PFSK-1 (cell line): ENCODE results near the gene CLTCL1.

ENCODE experiments used
- FOXP2 ChIP-seq: optimal IDR thresholded peaks from 2 replicates; pipeline ENCODE3; 2011; ENCODE audit warnings: borderline replicate concordance, control low read depth, inconsistent platforms; ENCODE audit not compliant: insufficient read depth; ENCODE audit errors: extremely low read length, extremely low read depth
- POLR2AphosphoS5 ChIP-seq: IDR thresholded peaks from 2 replicates; pipeline ENCODE4 v1.6.1; 2012; ENCODE audit warnings: low read depth, mild to moderate bottlenecking, control low read depth, low read length, moderate library complexity
- REST ChIP-seq, 2 experiments: IDR thresholded peaks; 2 replicates each; pipeline versions ENCODE4 v1.6.1 to v1.8.0; 2011 to 2012; ENCODE audit warnings: low read depth in 2 of 2, low read length in 2 of 2, control low read depth in 1 of 2, inconsistent platforms in 1 of 2, mild to moderate bottlenecking in 1 of 2, moderate library complexity in 1 of 2; ENCODE audit not compliant: insufficient read depth in 1 of 2
- SIN3A ChIP-seq: IDR thresholded peaks from 2 replicates; pipeline ENCODE4 v1.6.1; 2012; ENCODE audit warnings: mild to moderate bottlenecking, low read length, moderate library complexity, borderline replicate concordance; ENCODE audit not compliant: insufficient read depth
- TAF1 ChIP-seq: IDR thresholded peaks from 2 replicates; pipeline ENCODE4 v1.6.1; 2012; ENCODE audit warnings: low read length, control low read depth, borderline replicate concordance; ENCODE audit not compliant: insufficient read depth

The CLTCL1 gene

GRCh38 chr22:19295733-19296132, 4.2 kb upstream of the CLTCL1 start:
- no peak for TF ChIP-seq REST (IDR thresholded peaks at IDR 0.05; ENCODE audit: insufficient read depth in 1 of 2, low read depth in 2 of 2, low read length in 2 of 2)
- TF ChIP-seq POLR2AphosphoS5 = no peak
- no peak for TF ChIP-seq FOXP2

DNA sequence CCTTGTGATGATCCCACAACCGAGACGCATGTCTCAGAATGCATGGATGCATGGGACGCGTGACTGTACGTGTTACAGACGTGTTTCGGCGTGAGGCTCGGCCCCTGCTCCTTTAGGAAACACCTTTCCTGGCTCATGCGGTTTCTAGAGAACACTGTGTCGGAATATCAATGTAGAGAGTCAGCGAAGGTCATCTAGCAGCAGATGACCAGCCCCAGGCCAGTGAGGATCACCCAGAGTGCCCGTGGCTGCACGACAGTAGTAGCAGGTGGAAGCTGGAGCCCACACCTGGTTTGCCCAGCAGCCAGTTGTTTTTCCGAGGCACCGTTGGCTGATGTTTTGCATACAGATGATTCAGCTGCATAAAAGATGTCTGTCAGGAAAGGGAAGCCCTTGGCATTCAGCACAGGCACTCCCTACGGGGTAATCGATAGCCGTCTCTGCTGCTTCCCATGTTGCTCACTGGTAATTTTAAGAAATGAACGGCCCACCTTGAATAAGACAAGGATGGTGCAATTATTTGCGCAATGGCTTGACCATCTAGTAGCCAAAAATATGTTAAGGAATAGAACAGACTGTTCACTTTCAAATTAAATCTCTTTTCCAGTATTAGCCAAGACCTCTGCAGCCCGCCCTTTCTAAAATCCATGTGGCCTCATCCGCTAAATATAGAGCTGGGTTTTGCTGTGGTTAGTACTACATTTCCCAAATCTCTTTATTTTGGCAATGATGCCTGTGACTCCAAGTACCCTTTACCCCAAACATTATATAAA, 1.1 kb upstream of the CLTCL1 start:
- TF ChIP-seq FOXP2 (no peak), POLR2AphosphoS5 (no peak), TAF1 (no peak), REST (IDR thresholded peaks at IDR 0.05; ENCODE audit: insufficient read depth in 1 of 2, low read depth in 2 of 2, low read length in 2 of 2) (no peak), SIN3A (no peak)

- TF ChIP-seq TAF1 = no peak
- TF ChIP-seq REST (IDR thresholded peaks at IDR 0.05; ENCODE audit: insufficient read depth in 1 of 2, low read depth in 2 of 2, low read length in 2 of 2) = no peak
- TF ChIP-seq POLR2AphosphoS5 = no peak
- no peak for TF ChIP-seq FOXP2
Measured at GRCh38 chr22:19291218-19291579, 320 bp downstream of the CLTCL1 start.

DNA sequence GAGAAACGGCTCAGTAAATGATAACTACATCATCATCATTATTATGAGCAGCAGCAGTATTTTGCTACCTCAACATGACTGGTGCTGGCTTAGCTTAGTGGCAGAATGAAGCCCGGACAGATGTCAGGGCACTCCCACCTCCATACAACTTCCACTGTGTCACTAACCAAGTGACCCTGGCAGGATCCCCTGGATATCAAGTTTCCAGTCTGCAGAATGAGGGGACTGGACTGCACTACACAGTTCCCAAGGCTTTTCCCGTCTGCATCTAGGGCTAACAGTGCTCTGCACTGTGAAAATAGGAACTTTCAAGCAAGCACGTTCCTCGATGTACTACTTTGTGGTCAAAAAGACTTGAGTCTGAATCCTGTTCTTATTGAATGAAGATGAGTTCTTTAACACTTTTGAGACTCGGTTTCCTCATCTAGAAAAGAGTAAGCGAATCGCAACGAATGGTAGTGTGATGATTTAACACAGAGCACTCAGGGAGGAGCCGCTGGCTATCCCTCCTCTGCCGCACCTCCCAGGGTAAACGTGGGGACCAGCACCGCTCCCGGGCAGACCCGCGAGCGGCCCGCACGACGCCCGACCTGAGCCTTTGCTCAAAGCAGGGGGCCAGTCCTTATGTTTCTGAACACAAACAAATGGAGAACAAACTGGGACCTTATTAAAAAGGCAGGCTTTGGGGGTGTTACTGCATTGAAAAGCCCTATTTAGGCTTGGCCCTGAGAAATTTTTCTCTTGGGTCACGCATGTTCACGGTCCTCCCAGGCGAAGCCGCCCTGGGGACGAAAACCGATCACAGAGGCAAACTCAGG, 910 bp downstream of the CLTCL1 start:
- no peak for TF ChIP-seq SIN3A
- TF ChIP-seq REST (IDR thresholded peaks at IDR 0.05; ENCODE audit: insufficient read depth in 1 of 2, low read depth in 2 of 2, low read length in 2 of 2) = no peak
- TF ChIP-seq FOXP2 = no peak
- no peak for TF ChIP-seq POLR2AphosphoS5
- TF ChIP-seq TAF1 = no peak
